Testis (tissue), 3 donors: ENCODE results near the gene FLT3LG. TPM values are rescaled to one million over a fixed set of nuclear protein-coding genes. Genes with fewer than 3 reads are reported as not detected.

Source experiments
- DNase-seq: peaks from one replicate; pipeline ENCODE4 v3.0.0-alpha.2; 2019
- H3K27ac ChIP-seq, 2 donors: fragments of 200-600 bp; sonication (generic); one replicate each; pipeline ENCODE4 v1.5.1; 2019
- H3K27me3 ChIP-seq: fragments of 200-600 bp; sonication (generic); one replicate; pipeline ENCODE4 v1.5.1; 2019
- H3K36me3 ChIP-seq: fragments of 200-600 bp; sonication (generic); one replicate; pipeline ENCODE4 v1.5.1; 2017; ENCODE audit warnings: low read depth; ENCODE audit errors: missing control alignments
- H3K4me1 ChIP-seq: fragments of 200-600 bp; sonication (generic); one replicate; pipeline ENCODE4 v1.5.1; 2019
- H3K4me3 ChIP-seq, 2 donors: fragments of 200-600 bp; sonication (generic); one replicate each; pipeline ENCODE4 v1.5.1; 2017 to 2019
- H3K9me3 ChIP-seq: fragments of 200-600 bp; sonication (generic); one replicate; pipeline ENCODE4 v1.5.1; 2017
- CTCF ChIP-seq, 3 experiments: fragments of 450-650 bp in 2 of 3; fragments of 200-600 bp in 1 of 3; sonication (generic) in 1 of 3; IDR thresholded peaks; one replicate each; pipeline ENCODE4 v1.5.1; 2016 to 2019; ENCODE audit warnings: antibody characterized with exemption in 3 of 3, mild to moderate bottlenecking in 2 of 3, moderate library complexity in 1 of 3
- POLR2A ChIP-seq: fragments of 450-650 bp; IDR thresholded peaks from one replicate; pipeline ENCODE4 v1.6.1; 2017; ENCODE audit warnings: antibody characterized with exemption, mild to moderate bottlenecking, moderate library complexity
- WGBS, 2 donors: methylation state at CpG; one replicate each; pipeline ENCODE4 v1.1.5; 2018; 5-methylcytosine and 5-hydroxymethylcytosine counted together
- intact Hi-C: fragments of 100-400 bp; cut with DNase I; formaldehyde crosslinking; loops from one replicate; pipeline ENCODE4 v1.15.1; 2023; ENCODE audit warnings: low total_unique reads
- polyA plus RNA-seq: library from polyadenylated mRNA; stranded (reverse); fragments of 350-450 nt; fragmentation: Illumina TruSeq; extraction: RNeasy Lipid Tissue Mini Kit (QIAGEN cat#74804); gene quantifications from one replicate; pipeline ENCODE4 v1.2.3, GENCODE V29; 2014; ENCODE audit warnings: low read depth, low replicate concordance; ENCODE audit not compliant: insufficient read depth
- total RNA-seq, 2 donors: library from RNA; depleted of rRNA; stranded (reverse); fragments of >200 nt; gene quantifications; one replicate each; pipeline ENCODE4 v1.2.3, GENCODE V29; 2016

FLT3LG gene
- total and polyA plus RNA-seq, 3 donors from 2014 or later = 3.0 to 7.1 (median 4.6) TPM

- no peak for TF ChIP-seq POLR2A
- no peak for TF ChIP-seq CTCF (IDR thresholded peaks at IDR 0.05)
- intact Hi-C loops = no loop called here
- H3K36me3 ChIP-seq = no peaks in the 10 kb centered on the region
- no peaks in the 10 kb centered on the region for H3K27me3 ChIP-seq
- H3K4me1 ChIP-seq = no peaks in the 10 kb centered on the region
- peak overlapping the region in 1 of 2 donors; percentile 26 for H3K4me3 ChIP-seq
- H3K9me3 ChIP-seq = no peaks in the 10 kb centered on the region
- WGBS, 2 donors = 17 to 19% methylated on average over 25 to 40 of the region's 42 CpGs
- peak; percentile 81 for DNase-seq
- no peak overlapping the region for H3K27ac ChIP-seq
Measured at GRCh38 chr19:49436381-49437017, 37.5 kb upstream of the FLT3LG start.

GRCh38 chr19:49437231-49437630, 36.8 kb upstream of the FLT3LG start:
- 22 to 47% methylated on average over 3 to 8 of the region's 8 CpGs for WGBS, 2 donors
- TF ChIP-seq POLR2A (no peak), CTCF (IDR thresholded peaks at IDR 0.05) (no peak)
- H3K27me3 ChIP-seq = no peaks in the 10 kb centered on the region
- no peak for DNase-seq
- H3K9me3 ChIP-seq = no peaks in the 10 kb centered on the region
- H3K4me3 ChIP-seq = no peak overlapping the region
- no peaks in the 10 kb centered on the region for H3K36me3 ChIP-seq
- intact Hi-C loops = no loop called here
- H3K27ac ChIP-seq = no peak overlapping the region
- peaks cover 6% of the 10 kb centered on the region for H3K4me1 ChIP-seq

GRCh38 chr19:49438261-49438660, 35.8 kb upstream of the FLT3LG start:
- Histone ChIP-seq H3K9me3 (no peaks in the 10 kb centered on the region), H3K4me3 (no peak overlapping the region), H3K27me3 (no peaks in the 10 kb centered on the region), H3K4me1 (peaks cover 11% of the 10 kb centered on the region), H3K36me3 (no peaks in the 10 kb centered on the region), H3K27ac (no peak overlapping the region)
- intact Hi-C loops = no loop called here
- 28 to 40% methylated on average over 6 of the region's 6 CpGs for whole genome bisulfite sequencing, 2 donors
- no peak for TF ChIP-seq POLR2A
- TF ChIP-seq CTCF (IDR thresholded peaks at IDR 0.05) = no peak
- DNase-seq = no peak

- Histone ChIP-seq H3K36me3 (no peaks in the 10 kb centered on the region), H3K27ac (no peak overlapping the region), H3K4me1 (peaks cover 11% of the 10 kb centered on the region), H3K27me3 (no peaks in the 10 kb centered on the region), H3K9me3 (no peaks in the 10 kb centered on the region), H3K4me3 (no peak overlapping the region)
- 63 to 67% methylated on average over 6 of the region's 6 CpGs for WGBS, 2 donors
- intact Hi-C loops = loop anchor here (10.0 kb wide), 1 partner anchor 45 kb away; no protein-coding TSS in a partner anchor
- TF ChIP-seq CTCF (IDR thresholded peaks at IDR 0.05) = no peak
- no peak for DNase-seq
Measured at GRCh38 chr19:49439836-49440235, 34.2 kb upstream of the FLT3LG start.
